SH-SY5Y (cell line): ENCODE measurements around the gene ST8SIA6.

Experiments
- GATA2 ChIP-seq: IDR thresholded peaks from 2 replicates; pipeline ENCODE4 v1.6.1; 2011; ENCODE audit warnings: mild to moderate bottlenecking, low read depth, low read length
- GATA3 ChIP-seq: IDR thresholded peaks from 2 replicates; pipeline ENCODE4 v1.6.1; 2011; ENCODE audit warnings: low read depth, mild to moderate bottlenecking, low read length, moderate library complexity

DNA sequence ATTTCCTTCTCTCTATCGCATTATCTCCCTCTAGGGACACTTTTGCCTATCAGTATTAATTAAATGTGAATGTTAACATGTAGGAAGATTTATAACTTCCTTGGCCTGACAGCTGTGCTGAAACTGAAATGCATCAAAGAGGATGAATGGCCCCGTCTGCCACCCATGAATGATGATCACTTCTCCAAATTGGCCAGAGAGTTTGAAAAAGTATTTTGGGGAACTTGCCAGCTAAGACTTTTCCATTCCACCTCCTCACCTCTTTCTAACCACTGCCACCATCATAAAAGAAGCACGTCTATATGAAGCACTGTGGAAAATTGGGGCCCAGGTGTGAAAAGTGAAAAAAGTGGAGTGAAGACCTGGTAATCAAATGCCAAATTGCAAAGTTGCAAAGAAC is 25.4 kb upstream of the ST8SIA6 start:
- TF ChIP-seq GATA2, result no peak
- TF ChIP-seq GATA3, result no peak
